Stimulated activated CD8-positive, alpha-beta memory T cell treated with anti-CD3 and anti-CD28 coated beads, Interleukin-7, amount 100 ng/mL, for 4 hours (primary cell): Measurements from ENCODE around the gene PIK3CD.

Experiments used
- DNase-seq, 2 donors: peaks; one replicate each; pipeline ENCODE4 v3.0.0-alpha.2; 2020; ENCODE audit warnings: low read depth in 2 of 2

The PIK3CD gene

DNA sequence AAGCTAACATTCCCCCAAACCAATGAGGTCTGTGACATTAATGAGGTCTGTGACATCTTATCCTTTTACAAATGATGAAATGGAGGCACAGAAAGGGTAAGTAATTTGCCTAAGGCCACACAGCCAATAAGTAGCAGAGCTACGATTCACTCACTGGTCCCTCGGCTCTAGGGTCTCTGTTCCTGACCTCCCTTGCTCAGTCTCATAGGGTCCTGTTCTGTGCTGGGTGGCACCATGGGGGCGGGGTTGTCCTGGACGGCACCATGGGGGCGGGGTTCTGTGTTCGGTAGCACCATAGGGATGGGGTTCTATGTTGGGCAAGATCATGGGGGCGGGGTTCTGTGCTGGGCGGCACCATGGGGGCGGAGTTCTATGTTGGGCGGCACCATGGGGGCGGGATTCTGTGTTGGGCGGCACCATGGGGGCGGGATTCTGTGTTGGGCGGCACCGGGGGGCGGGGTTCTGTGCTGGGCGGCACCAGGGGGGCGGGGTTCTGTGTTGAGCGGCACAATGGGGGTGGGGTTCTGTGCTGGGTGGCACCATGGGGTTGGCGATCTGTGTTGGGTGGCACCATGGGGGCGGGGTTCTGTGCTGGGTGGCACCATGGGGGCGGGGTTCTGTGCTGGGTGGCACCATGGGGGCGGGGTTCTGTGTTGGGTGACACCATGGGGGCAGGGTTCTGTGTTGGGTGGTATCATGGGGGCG, 116.6 kb downstream of the PIK3CD start:
- DNase-seq = no peak

DNA sequence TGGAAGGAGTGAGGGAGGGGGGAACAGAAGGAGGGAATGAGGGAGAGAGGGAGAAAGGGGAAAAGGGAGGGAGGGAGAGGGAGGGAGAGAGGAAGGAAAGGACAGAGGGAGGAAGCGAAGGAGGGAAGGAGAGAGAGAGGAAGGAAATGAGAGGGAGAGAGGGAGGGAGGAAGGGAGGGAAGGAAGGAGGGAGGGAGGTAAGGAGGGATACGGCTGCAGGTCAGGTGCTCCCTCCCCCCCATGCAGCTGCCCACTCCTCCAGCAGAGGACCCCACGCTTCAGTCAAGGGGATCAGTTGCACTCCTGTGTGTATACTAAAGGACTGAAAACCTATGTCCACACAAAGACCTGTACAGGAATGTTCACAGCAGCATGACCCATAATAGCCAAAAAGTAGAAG, 117.5 kb downstream of the PIK3CD start:
- DNase-seq = no peak

DNA sequence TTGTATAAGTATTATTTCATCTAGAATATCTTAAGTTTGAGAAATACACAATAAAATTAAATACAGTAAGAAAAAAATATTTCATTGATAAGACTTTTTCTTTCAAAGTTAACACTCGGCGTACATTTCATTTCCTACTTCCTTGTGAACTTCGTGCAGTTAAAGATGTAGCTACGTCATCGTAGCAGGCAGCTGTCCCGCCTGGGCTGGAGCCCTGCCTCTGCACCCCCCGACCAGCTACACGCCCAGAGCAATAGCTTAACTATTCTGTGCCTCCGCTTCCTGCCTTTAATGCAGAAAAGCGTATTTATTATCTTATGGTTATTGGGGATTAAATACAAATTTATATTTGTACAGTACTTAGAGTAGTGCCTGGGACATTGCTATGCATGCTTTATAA, 118.8 kb downstream of the PIK3CD start:
- DNase-seq = no peak

DNA sequence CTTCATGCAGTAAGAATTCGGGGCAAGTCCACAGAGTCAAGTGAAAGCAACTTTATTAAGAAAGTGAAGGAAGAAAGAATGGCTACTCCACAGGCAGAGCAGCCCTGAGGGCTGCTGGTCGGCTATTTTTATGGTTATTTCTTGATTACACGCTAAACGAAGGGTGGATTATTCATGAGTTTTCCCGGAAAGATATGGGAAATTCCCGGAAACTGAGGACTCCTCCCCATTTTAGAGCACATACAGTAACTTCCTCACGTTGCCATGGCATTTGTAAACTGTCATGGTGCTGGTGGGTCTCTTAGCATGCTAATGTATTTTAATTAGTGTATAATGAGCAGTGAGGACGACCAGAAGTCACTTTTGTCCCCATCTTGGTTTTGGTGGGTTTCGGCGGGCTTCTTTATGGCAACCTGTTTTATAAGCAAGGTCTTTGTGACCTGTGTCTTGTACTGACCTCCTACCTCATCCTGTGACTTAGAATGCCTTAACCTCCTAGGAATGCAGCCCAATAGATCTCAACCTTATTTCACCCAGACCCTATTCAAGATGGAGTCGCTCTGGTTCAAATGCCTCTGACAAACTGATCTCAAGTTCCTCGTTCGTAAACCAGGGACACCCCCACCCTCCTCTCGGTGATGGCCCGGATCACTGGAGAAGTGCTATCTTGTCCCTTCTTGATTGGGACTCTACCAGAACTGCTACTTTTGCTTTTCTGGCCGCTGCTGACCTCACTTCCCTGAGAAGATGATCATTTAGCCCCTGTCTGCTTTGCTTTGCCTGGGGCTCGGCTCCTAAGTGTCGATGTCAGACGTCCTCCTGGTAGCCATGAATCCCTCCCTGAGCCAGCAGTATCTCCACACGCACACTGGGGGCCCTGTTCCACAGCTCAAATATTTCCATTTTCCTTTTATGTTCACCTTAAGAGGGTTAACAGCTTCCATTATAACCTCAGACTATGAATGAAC, 123.5 kb downstream of the PIK3CD start:
- no peak for DNase-seq

DNA sequence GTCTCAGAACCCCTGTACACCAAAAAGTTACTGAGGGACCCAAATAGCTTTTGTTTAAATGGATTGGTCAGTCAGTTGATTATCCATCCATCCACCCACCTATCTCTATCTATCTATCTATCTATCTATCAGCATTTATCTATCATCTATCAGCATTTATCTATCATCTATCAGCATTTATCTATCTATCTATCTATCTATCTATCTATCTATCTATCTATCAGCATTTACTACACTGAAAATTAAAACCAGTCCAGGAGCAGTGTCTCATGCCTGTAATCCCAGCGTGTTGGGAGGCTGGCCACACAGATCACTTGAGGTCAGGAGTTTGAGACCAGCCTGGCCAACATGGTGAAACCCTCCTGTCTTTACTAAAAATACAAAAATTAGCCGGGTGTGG, 125.2 kb downstream of the PIK3CD start:
- no peak for DNase-seq
